ENCODE data around the gene MSRB3. TPM values are rescaled to one million over a fixed set of nuclear protein-coding genes. Genes with fewer than 3 reads are reported as not detected.

The MSRB3 gene
- total RNA-seq, 1 experiment from 2014 or later, result 1.1 TPM

DNA sequence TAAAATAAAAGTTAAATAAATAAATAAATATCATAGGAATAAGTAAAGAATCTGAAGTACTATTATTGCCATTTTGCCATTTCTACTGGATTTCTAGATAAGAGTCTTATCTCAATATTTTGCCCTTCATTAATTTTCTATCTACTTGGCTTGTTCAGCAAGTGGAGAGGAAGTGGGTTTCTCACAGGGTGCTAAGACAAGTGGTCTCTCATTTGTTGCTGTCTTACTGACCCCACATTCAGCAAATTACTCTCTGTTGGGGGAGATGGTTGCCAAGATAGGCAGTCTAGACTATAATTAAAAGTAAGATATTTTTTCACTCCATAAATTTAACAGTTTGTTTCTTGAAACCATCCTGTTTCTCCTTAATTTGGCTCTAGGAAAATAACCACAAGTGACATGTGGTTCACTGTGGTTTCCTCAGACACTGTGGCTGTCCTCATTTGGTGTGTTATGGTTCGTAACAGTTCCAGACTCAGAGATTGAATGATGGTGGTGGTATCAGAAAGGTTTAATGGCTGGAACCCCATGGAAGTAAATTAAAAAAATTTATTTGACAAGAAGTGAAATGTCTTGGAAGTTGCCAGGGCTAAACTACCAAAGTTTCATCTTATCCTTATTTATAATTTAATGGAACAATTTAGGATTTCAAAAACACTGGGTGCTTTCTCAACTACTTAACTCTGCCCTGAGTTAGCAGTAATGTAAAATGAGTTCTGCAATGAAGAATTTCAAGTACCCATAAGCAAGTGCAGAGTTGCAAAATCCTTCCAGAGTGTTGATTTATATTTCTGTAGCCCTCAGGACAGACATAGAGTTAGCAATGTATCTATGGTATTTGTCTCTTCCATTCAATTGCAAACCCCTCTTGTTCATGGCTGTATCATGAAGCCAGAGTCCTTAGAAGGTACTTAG, 214.8 kb downstream of the MSRB3 start:
- WGBS (ENCODE audit: extremely low coverage, insufficient read length, low lambda C conversion rate), result no CpG with 5 or more reads among the region's 1 CpG
- H3K36me3 Mint-ChIP-seq (ENCODE audit: insufficient read depth in 1 of 3, low read depth in 3 of 3), result no peaks in the 10 kb centered on the region
- Histone ChIP-seq H3K27ac (ENCODE audit: insufficient read length, low read depth, low read length) (no peak overlapping the region), H2BK15ac (ENCODE audit: low read depth, low read length) (no peak overlapping the region), H3K4me2 (ENCODE audit: insufficient read depth, insufficient read length, low read length) (no peak overlapping the region), H2BK120ac (ENCODE audit: low read depth, low read length, poor library complexity, severe bottlenecking) (no peak overlapping the region), H3K14ac (ENCODE audit: insufficient read depth, low read length) (no peak overlapping the region), H4K91ac (ENCODE audit: insufficient read length, low read depth, low read length) (no peak overlapping the region), H3K9ac (ENCODE audit: extremely low read depth, insufficient read length, low read length) (no peak overlapping the region), H3K79me1 (ENCODE audit: insufficient read depth, low read depth, low read length, poor library complexity, severe bottlenecking) (no peaks in the 10 kb centered on the region), H4K5ac (ENCODE audit: insufficient read length, low read depth, low read length) (no peak overlapping the region), H3K18ac (ENCODE audit: insufficient read length, low read depth, low read length) (no peak overlapping the region), H4K20me1 (ENCODE audit: control insufficient read depth, insufficient read depth, insufficient read length) (no peaks in the 10 kb centered on the region), H2BK5ac (ENCODE audit: insufficient read length, low read length) (no peak overlapping the region), H2BK20ac (ENCODE audit: low read depth, low read length, poor library complexity, severe bottlenecking) (no peak overlapping the region), H3K4ac (ENCODE audit: low read depth, low read length) (no peak overlapping the region), H3K9me3 (ENCODE audit: control insufficient read depth, low read depth, low read length) (no peaks in the 10 kb centered on the region), H2AK5ac (ENCODE audit: insufficient read length, low read length) (no peak overlapping the region), H3K79me2 (ENCODE audit: insufficient read depth, low read length) (no peaks in the 10 kb centered on the region), H3K23ac (ENCODE audit: insufficient read length, low read depth, low read length) (no peak overlapping the region), H3K56ac (ENCODE audit: insufficient read length, low read depth, low read length) (no peak overlapping the region), H2BK12ac (ENCODE audit: insufficient read length, low read depth, low read length) (no peak overlapping the region), H2AFZ (ENCODE audit: low read length) (no peak overlapping the region), H3K23me2 (ENCODE audit: insufficient read length, low read depth, low read length, poor library complexity, severe bottlenecking) (no peaks in the 10 kb centered on the region), H3K4me1 (ENCODE audit: insufficient read depth, low read length) (0 out of 2 replicates have a peak, but pooled peaks cover 5% of the 10 kb centered on the region), H4K8ac (replicated peaks; ENCODE audit: insufficient read length, low read depth, low read length) (no peak overlapping the region), H3T11ph (ENCODE audit: low read length) (no peak overlapping the region), H3K27me3 (ENCODE audit: insufficient read depth, low read length) (no peaks in the 10 kb centered on the region; the same call in 1 of the 2 replicates)
- no peak overlapping the region for H3K4me3 Mint-ChIP-seq
- H3K27ac Mint-ChIP-seq, result no peak overlapping the region
- DNase-seq, result no peak
- peaks cover 5 to 19% of the 10 kb centered on the region in 2 experiments; a peak in 3 of 4 replicates for H3K4me1 Mint-ChIP-seq
- H3K9me3 Mint-ChIP-seq, result no peaks in the 10 kb centered on the region
- TF ChIP-seq CTCF (conservative IDR thresholded peaks at IDR 0.05), result no peak
- peaks cover 2% of the 10 kb centered on the region for H3K27me3 Mint-ChIP-seq (ENCODE audit: low read depth)
